Measurements from ENCODE around the gene NKAIN2. TPM values are rescaled to one million over a fixed set of nuclear protein-coding genes. Genes with fewer than 3 reads are reported as not detected.
A peak's percentile ranks its signal among the peaks of the same experiment; 100 is the strongest.

The NKAIN2 gene
- total and polyA plus RNA-seq, 2 experiments from 2014 or later, result 0.22 TPM; not detected in 1

DNA sequence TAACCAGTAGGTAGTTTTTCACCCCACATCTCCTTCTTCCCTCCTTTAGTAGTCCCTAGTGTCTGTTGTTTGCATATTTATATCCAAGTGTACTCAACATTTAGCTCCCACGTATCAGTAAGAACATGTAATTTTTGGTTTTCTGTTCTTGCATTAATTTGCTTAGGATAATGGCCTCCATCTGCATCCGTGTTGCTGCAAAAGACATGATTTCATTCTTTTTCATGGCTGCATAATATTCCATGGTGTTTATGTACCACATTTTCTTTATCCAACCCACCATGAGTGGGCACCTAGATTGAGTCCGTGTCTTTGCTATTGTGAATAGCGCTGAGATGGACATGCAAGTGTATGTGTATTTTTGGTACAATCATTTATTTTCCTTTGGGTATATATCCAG lies 306.8 kb downstream of the NKAIN2 start:
- no peaks in the 10 kb centered on the region for H3K9me3 ChIP-seq (ENCODE audit: low read depth)
- H3K4me3 ChIP-seq, result no peak overlapping the region
- peaks cover 12% of the 10 kb centered on the region for H3K27me3 ChIP-seq
- no peaks in the 10 kb centered on the region for H3K36me3 ChIP-seq
- no peaks in the 10 kb centered on the region for H3K4me1 ChIP-seq (ENCODE audit: low read depth)
- TF ChIP-seq, protein P1, sequence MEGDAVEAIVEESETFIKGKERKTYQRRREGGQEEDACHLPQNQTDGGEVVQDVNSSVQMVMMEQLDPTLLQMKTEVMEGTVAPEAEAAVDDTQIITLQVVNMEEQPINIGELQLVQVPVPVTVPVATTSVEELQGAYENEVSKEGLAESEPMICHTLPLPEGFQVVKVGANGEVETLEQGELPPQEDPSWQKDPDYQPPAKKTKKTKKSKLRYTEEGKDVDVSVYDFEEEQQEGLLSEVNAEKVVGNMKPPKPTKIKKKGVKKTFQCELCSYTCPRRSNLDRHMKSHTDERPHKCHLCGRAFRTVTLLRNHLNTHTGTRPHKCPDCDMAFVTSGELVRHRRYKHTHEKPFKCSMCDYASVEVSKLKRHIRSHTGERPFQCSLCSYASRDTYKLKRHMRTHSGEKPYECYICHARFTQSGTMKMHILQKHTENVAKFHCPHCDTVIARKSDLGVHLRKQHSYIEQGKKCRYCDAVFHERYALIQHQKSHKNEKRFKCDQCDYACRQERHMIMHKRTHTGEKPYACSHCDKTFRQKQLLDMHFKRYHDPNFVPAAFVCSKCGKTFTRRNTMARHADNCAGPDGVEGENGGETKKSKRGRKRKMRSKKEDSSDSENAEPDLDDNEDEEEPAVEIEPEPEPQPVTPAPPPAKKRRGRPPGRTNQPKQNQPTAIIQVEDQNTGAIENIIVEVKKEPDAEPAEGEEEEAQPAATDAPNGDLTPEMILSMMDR (IDR thresholded peaks at IDR 0.05; ENCODE audit: low read depth, low read length), result no peak
- no peak for DNase-seq (ENCODE audit: low read depth in 1 of 2, low spot score in 1 of 2)
- no peak overlapping the region for H3K27ac ChIP-seq

DNA sequence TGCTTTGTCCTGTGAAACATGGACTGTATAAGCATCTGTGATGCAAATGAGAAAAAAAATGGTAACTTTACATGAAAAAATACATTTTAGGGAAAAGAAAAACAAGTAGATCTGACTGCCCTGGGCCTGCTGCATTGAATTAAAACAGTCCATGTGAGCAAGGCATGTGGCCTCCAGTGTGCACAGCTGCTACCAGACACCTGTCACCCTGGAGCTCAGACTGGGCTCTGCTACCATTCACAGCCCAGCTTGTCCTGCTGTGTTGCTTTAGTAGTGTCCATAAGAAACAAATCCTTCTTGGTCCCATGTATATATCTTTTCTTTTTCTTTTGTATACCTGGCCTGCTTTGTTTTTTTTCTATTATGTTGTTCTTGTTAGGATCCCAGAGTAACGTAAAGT lies 315.9 kb downstream of the NKAIN2 start:
- Histone ChIP-seq H3K9me3 (ENCODE audit: low read depth) (no peaks in the 10 kb centered on the region), H3K27ac (no peak overlapping the region), H3K4me1 (ENCODE audit: low read depth) (no peaks in the 10 kb centered on the region), H3K4me3 (no peak overlapping the region), H3K36me3 (no peaks in the 10 kb centered on the region), H3K27me3 (peaks cover 47% of the 10 kb centered on the region)
- DNase-seq (ENCODE audit: low read depth in 1 of 2, low spot score in 1 of 2), result peak in 1 of 2 donors; percentile 61
- TF ChIP-seq, protein P1 (IDR thresholded peaks at IDR 0.05; ENCODE audit: low read depth, low read length), result no peak

DNA sequence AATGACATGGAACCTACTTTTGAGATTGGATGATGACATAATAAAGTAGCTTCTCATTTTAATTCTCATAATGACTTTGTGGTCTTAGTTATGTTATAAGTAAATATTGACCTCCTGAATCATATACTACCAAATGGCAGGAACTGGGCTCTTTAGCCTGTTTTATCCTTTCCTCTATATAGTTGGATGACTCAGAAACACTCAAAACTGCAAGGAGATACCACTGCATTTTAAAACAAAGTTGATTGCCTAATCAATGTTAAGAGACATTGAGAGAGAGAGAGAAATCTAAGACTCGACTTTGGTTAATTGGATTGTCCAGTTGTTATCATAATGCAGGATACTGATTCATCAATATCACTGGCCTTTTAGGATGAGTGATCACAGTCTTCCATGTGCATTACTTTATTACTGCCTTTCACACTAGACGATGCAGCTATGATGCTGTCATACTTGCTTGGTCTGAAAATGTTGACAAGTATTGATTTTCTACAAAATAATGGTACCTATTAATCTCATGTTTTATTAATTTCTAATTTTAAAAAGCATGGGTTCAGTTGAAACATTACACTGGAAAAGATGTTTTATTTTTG lies 320.0 kb downstream of the NKAIN2 start:
- Histone ChIP-seq H3K9me3 (ENCODE audit: low read depth) (no peaks in the 10 kb centered on the region), H3K27ac (no peak overlapping the region), H3K36me3 (no peaks in the 10 kb centered on the region), H3K4me3 (no peak overlapping the region), H3K4me1 (ENCODE audit: low read depth) (no peaks in the 10 kb centered on the region), H3K27me3 (peaks cover 58% of the 10 kb centered on the region)
- TF ChIP-seq, protein P1 (IDR thresholded peaks at IDR 0.05; ENCODE audit: low read depth, low read length), result no peak
- no peak for DNase-seq (ENCODE audit: low read depth in 1 of 2, low spot score in 1 of 2)

DNA sequence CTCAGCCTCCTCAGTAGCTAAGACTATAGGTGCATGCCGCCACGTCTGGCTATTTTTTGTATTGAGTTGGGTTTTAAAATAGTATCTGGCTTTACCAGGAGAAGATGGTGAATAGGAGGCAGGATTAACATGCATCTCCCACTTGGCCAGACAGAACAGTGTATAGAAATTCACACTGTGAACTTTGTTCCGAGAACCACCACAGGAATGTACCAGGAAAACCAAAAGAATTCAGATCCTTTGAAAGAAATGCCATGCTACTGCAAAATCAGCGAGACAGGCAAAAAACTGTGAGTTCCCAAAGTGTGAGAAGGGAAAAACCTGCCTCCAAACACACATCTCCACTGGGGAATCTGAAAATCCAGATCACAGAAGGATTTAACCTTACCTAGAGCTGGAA lies 327.6 kb downstream of the NKAIN2 start:
- peaks cover 23% of the 10 kb centered on the region for H3K27me3 ChIP-seq
- DNase-seq (ENCODE audit: low read depth in 1 of 2, low spot score in 1 of 2), result peak in 1 of 2 donors; percentile 43
- H3K36me3 ChIP-seq, result no peaks in the 10 kb centered on the region
- no peak overlapping the region for H3K4me3 ChIP-seq
- H3K9me3 ChIP-seq (ENCODE audit: low read depth), result no peaks in the 10 kb centered on the region
- TF ChIP-seq, protein P1 (IDR thresholded peaks at IDR 0.05; ENCODE audit: low read depth, low read length), result no peak
- H3K4me1 ChIP-seq (ENCODE audit: low read depth), result no peaks in the 10 kb centered on the region
- H3K27ac ChIP-seq, result no peak overlapping the region

DNA sequence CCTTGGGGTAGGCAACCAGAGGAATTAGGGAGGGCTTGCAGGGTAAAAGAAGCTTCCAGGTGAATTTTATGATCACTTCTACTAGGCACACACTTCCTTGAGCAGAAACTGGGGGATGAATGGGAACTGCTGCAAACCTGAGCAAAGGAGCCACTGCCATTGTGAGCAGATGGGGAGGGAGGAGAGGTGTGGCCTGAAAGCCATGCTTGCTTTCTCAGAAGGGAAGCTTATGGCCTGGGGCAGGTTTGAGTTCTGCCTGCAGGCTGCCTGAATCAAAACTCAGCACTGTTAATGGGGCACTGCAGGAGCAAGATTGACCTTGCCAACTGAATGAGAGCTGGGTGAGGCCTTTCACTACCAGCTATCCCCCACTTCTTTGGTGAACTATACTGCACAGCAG lies 328.1 kb downstream of the NKAIN2 start:
- Histone ChIP-seq H3K4me1 (ENCODE audit: low read depth) (no peaks in the 10 kb centered on the region), H3K36me3 (no peaks in the 10 kb centered on the region), H3K4me3 (no peak overlapping the region), H3K9me3 (ENCODE audit: low read depth) (no peaks in the 10 kb centered on the region), H3K27ac (no peak overlapping the region), H3K27me3 (peaks cover 19% of the 10 kb centered on the region)
- DNase-seq (ENCODE audit: low read depth in 1 of 2, low spot score in 1 of 2), result no peak
- TF ChIP-seq, protein P1 (IDR thresholded peaks at IDR 0.05; ENCODE audit: low read depth, low read length), result no peak

All from cardiac muscle cell (in vitro differentiated cells and primary cell).